WTC11 (cell line): ENCODE data around the gene MCRS1. TPM values are rescaled to one million over a fixed set of nuclear protein-coding genes. Genes with fewer than 3 reads are reported as not detected.

Experiments used
- ATAC-seq: fragments of 200-7000 bp; cut with Tn5 transposase; 2 replicates; pipeline ENCODE4 v1.10.0; 2021; ENCODE audit warnings: mild to moderate bottlenecking, moderate library complexity
- CTCF ChIA-PET: fragments of 300-600 bp; sonication (Branson Sonifier 250); formaldehyde crosslinking; loops from one replicate; lab custom pipeline; 2021; ENCODE audit warnings: antibody characterized with exemption; lab: Charles Lee
- POLR2A ChIA-PET: fragments of 350-600 bp; sonication (Branson Sonifier 250); formaldehyde crosslinking; loops from one replicate; lab custom pipeline; 2021; ENCODE audit warnings: antibody characterized with exemption; lab: Charles Lee
- DNase-seq: peaks from one replicate; pipeline ENCODE4 v3.0.0; 2021; ENCODE audit warnings: low spot score
- H3K27ac Mint-ChIP-seq: 2 replicates; pipeline ENCODE4 v1.8.0; 2021; ENCODE audit warnings: mixed read lengths
- H3K27me3 Mint-ChIP-seq: 2 replicates; pipeline ENCODE4 v1.8.0; 2021; ENCODE audit warnings: low read depth, mild to moderate bottlenecking, moderate library complexity, mixed read lengths
- H3K36me3 Mint-ChIP-seq: 2 replicates; pipeline ENCODE4 v1.8.0; 2021; ENCODE audit warnings: mixed read lengths
- H3K4me1 Mint-ChIP-seq: 2 replicates; pipeline ENCODE4 v1.8.0; 2022; ENCODE audit warnings: mixed read lengths
- H3K4me3 Mint-ChIP-seq: 2 replicates; pipeline ENCODE4 v1.8.0; 2021; ENCODE audit warnings: mild to moderate bottlenecking, moderate library complexity, mixed read lengths
- H3K9me3 Mint-ChIP-seq: 2 replicates; pipeline ENCODE4 v1.8.0; 2021; ENCODE audit warnings: mixed read lengths
- ATF1 ChIP-seq: sonication (generic); formaldehyde crosslinking; IDR thresholded peaks from 2 replicates; pipeline ENCODE4 v1.8.1; 2023; ENCODE audit warnings: mild to moderate bottlenecking, moderate library complexity, missing genetic modification reagents
- CBFB ChIP-seq: sonication (generic); formaldehyde crosslinking; IDR thresholded peaks from 2 replicates; pipeline ENCODE4 v1.8.1; 2022; ENCODE audit warnings: mild to moderate bottlenecking, low read depth, missing genetic modification reagents
- CREM ChIP-seq: sonication (generic); formaldehyde crosslinking; IDR thresholded peaks from 2 replicates; pipeline ENCODE4 v1.8.1; 2022; ENCODE audit warnings: mild to moderate bottlenecking, missing genetic modification reagents, moderate library complexity
- ETV6 ChIP-seq: sonication (generic); formaldehyde crosslinking; IDR thresholded peaks from 2 replicates; pipeline ENCODE4 v1.8.1; 2022; ENCODE audit warnings: mild to moderate bottlenecking, missing genetic modification reagents
- FOXP4 ChIP-seq: sonication (generic); formaldehyde crosslinking; IDR thresholded peaks from 2 replicates; pipeline ENCODE4 v1.8.0; 2022; ENCODE audit warnings: mild to moderate bottlenecking, missing genetic modification reagents
- GABPB1 ChIP-seq: sonication (generic); formaldehyde crosslinking; IDR thresholded peaks from 2 replicates; pipeline ENCODE4 v1.8.1; 2023; ENCODE audit warnings: mild to moderate bottlenecking, missing genetic modification reagents
- GTF2I ChIP-seq: fragments of 250-450 bp; sonication (Bioruptor Pico); conservative IDR thresholded peaks from 2 replicates; pipeline ENCODE4 v1.4.0; 2021; ENCODE audit warnings: mild to moderate bottlenecking
- HMGA2 ChIP-seq: fragments of 250-450 bp; sonication (Bioruptor Pico); IDR thresholded peaks from 2 replicates; pipeline ENCODE4 v1.4.0; 2021; ENCODE audit warnings: mild to moderate bottlenecking, moderate library complexity
- JUN ChIP-seq: sonication (generic); formaldehyde crosslinking; IDR thresholded peaks from 2 replicates; pipeline ENCODE4 v1.8.0; 2023; ENCODE audit warnings: mild to moderate bottlenecking, missing genetic modification reagents
- MYBL2 ChIP-seq: sonication (generic); formaldehyde crosslinking; IDR thresholded peaks from 2 replicates; pipeline ENCODE4 v1.8.1; 2023; ENCODE audit warnings: mild to moderate bottlenecking, moderate library complexity, missing genetic modification reagents
- NFYB ChIP-seq: sonication (generic); formaldehyde crosslinking; conservative IDR thresholded peaks from 2 replicates; pipeline ENCODE4 v1.8.0; 2022; ENCODE audit warnings: low read depth, missing genetic modification reagents
- PREB ChIP-seq: sonication (generic); formaldehyde crosslinking; IDR thresholded peaks from 2 replicates; pipeline ENCODE4 v1.8.1; 2022; ENCODE audit warnings: mild to moderate bottlenecking, missing genetic modification reagents, moderate library complexity, borderline replicate concordance
- PRRX2 ChIP-seq: fragments of 250-450 bp; sonication (Bioruptor Pico); IDR thresholded peaks from 2 replicates; pipeline ENCODE4 v1.8.0; 2021; ENCODE audit warnings: mild to moderate bottlenecking
- ZBTB43 ChIP-seq: sonication (generic); formaldehyde crosslinking; IDR thresholded peaks from 2 replicates; pipeline ENCODE4 v1.8.1; 2023; ENCODE audit warnings: mild to moderate bottlenecking, missing genetic modification reagents
- ZMAT4 ChIP-seq: fragments of 250-450 bp; sonication (Bioruptor Pico); IDR thresholded peaks from 2 replicates; pipeline ENCODE4 v1.9.0; 2021; ENCODE audit warnings: mild to moderate bottlenecking
- ZNF671 ChIP-seq: fragments of 250-450 bp; sonication (Bioruptor Pico); IDR thresholded peaks from 2 replicates; pipeline ENCODE4 v1.8.0; 2021; ENCODE audit warnings: mild to moderate bottlenecking
- total RNA-seq: library from RNA; stranded (reverse); gene quantifications from 3 replicates; pipeline ENCODE4 v1.2.3, GENCODE V29; 2021
- TF ChIP-seq, protein P1 (sequence below): sonication (generic); formaldehyde crosslinking; conservative IDR thresholded peaks from 2 replicates; pipeline ENCODE4 v1.8.1; 2022; ENCODE audit warnings: mild to moderate bottlenecking, missing genetic modification reagents
- TF ChIP-seq, protein P2 (sequence below): sonication (generic); formaldehyde crosslinking; IDR thresholded peaks from 2 replicates; pipeline ENCODE4 v1.8.1; 2022; ENCODE audit warnings: mild to moderate bottlenecking, moderate library complexity, missing genetic modification reagents
- TF ChIP-seq, protein P3 (sequence below): sonication (generic); formaldehyde crosslinking; IDR thresholded peaks from 2 replicates; pipeline ENCODE4 v1.8.1; 2023; ENCODE audit warnings: mild to moderate bottlenecking, moderate library complexity, missing genetic modification reagents
- TF ChIP-seq, protein P4 (sequence below): sonication (generic); formaldehyde crosslinking; IDR thresholded peaks from 2 replicates; pipeline ENCODE4 v1.8.0; 2022; ENCODE audit warnings: missing genetic modification reagents

MCRS1 gene
- total RNA-seq, 1 experiment from 2014 or later: 105 TPM

- H3K36me3 Mint-ChIP-seq: no peaks in the 10 kb centered on the region
- POLR2A ChIA-PET: no interaction called here
- H3K4me3 Mint-ChIP-seq: no peak overlapping the region
- H3K27ac Mint-ChIP-seq: no peak overlapping the region
- H3K4me1 Mint-ChIP-seq: peaks cover 29% of the 10 kb centered on the region
- DNase-seq (no peak), ATAC-seq (no peak)
- H3K27me3 Mint-ChIP-seq: peaks cover 95% of the 10 kb centered on the region
- no peaks in the 10 kb centered on the region for H3K9me3 Mint-ChIP-seq
- CTCF ChIA-PET: interaction anchor here (1.0 to 4.9 kb wide), 5 partner anchors 10 to 201 kb away, joined by 3 to 34 read pairs (median 11); partner anchors contain the start of gene DNAJC22
- TF ChIP-seq JUN (CRISPR knock-in tag): no peak
- TF ChIP-seq PREB (CRISPR knock-in tag): no peak
- no peak for TF ChIP-seq NFYB (CRISPR knock-in tag)
- TF ChIP-seq ETV6: no peak
- TF ChIP-seq PRRX2 (CRISPR knock-in tag): no peak
- no peak for TF ChIP-seq ZNF671 (CRISPR knock-in tag)
- TF ChIP-seq, protein P1, sequence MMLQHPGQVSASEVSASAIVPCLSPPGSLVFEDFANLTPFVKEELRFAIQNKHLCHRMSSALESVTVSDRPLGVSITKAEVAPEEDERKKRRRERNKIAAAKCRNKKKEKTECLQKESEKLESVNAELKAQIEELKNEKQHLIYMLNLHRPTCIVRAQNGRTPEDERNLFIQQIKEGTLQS (CRISPR knock-in tag): no peak
- TF ChIP-seq, protein P2, sequence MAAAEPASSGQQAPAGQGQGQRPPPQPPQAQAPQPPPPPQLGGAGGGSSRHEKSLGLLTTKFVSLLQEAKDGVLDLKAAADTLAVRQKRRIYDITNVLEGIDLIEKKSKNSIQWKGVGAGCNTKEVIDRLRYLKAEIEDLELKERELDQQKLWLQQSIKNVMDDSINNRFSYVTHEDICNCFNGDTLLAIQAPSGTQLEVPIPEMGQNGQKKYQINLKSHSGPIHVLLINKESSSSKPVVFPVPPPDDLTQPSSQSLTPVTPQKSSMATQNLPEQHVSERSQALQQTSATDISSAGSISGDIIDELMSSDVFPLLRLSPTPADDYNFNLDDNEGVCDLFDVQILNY (CRISPR knock-in tag): no peak
- TF ChIP-seq, protein P3, sequence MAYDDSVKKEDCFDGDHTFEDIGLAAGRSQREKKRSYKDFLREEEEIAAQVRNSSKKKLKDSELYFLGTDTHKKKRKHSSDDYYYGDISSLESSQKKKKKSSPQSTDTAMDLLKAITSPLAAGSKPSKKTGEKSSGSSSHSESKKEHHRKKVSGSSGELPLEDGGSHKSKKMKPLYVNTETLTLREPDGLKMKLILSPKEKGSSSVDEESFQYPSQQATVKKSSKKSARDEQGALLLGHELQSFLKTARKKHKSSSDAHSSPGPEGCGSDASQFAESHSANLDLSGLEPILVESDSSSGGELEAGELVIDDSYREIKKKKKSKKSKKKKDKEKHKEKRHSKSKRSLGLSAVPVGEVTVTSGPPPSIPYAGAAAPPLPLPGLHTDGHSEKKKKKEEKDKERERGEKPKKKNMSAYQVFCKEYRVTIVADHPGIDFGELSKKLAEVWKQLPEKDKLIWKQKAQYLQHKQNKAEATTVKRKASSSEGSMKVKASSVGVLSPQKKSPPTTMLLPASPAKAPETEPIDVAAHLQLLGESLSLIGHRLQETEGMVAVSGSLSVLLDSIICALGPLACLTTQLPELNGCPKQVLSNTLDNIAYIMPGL (CRISPR knock-in tag): no peak
These were observed 24.6 kb downstream of the MCRS1 start for GRCh38 chr12:49543221-49543913.

DNA sequence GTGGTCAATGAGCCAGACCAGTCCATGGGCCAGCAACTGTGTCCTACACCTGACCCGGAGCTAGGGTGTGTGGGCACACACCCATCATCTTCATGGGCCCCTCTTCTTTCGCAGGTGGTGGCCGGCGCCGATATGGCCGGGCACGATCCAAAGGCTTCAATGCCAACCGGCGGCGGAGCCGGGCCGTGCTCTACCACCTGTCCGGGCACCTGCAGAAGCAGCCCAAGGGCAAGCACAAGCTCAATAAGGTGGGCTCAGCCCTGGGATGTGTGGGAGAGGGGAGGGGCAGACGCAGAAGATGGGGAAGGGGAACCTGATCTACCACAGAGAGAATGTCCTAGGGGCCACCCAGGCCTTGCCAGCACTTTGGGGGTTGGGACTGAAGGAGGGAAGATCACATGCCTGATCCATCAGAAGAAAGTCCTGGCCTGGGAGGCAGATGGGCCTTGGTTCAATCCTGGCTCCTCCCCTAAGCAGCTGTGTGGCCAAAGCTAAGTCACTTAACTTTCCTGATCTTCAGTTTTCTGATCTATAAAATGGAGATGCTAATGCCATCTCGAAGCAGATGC, 25.3 kb downstream of the MCRS1 start:
- Mint-ChIP-seq H3K4me3 (no peak overlapping the region), H3K36me3 (no peaks in the 10 kb centered on the region), H3K9me3 (no peaks in the 10 kb centered on the region), H3K27me3 (peaks cover 95% of the 10 kb centered on the region), H3K4me1 (peaks cover 32% of the 10 kb centered on the region), H3K27ac (no peak overlapping the region)
- ChIA-PET POLR2A (no interaction called here), CTCF (interaction anchor here (0.8 to 4.9 kb wide), 4 partner anchors 10 to 196 kb away, joined by 3 to 34 read pairs (median 11); partner anchors contain the start of gene DNAJC22)
- no peak for ATAC-seq
- no peak for DNase-seq
- TF ChIP-seq FOXP4 (CRISPR knock-in tag) (no peak), ATF1 (CRISPR knock-in tag) (no peak), ZBTB43 (CRISPR knock-in tag) (no peak), HMGA2 (CRISPR knock-in tag) (no peak), MYBL2 (CRISPR knock-in tag) (no peak), ZNF671 (CRISPR knock-in tag) (no peak), CREM (CRISPR knock-in tag) (no peak), ZMAT4 (no peak), CBFB (CRISPR knock-in tag) (no peak), GTF2I (no peak), GABPB1 (CRISPR knock-in tag) (no peak)
- TF ChIP-seq, protein P3 (CRISPR knock-in tag): no peak
- TF ChIP-seq, protein P4, sequence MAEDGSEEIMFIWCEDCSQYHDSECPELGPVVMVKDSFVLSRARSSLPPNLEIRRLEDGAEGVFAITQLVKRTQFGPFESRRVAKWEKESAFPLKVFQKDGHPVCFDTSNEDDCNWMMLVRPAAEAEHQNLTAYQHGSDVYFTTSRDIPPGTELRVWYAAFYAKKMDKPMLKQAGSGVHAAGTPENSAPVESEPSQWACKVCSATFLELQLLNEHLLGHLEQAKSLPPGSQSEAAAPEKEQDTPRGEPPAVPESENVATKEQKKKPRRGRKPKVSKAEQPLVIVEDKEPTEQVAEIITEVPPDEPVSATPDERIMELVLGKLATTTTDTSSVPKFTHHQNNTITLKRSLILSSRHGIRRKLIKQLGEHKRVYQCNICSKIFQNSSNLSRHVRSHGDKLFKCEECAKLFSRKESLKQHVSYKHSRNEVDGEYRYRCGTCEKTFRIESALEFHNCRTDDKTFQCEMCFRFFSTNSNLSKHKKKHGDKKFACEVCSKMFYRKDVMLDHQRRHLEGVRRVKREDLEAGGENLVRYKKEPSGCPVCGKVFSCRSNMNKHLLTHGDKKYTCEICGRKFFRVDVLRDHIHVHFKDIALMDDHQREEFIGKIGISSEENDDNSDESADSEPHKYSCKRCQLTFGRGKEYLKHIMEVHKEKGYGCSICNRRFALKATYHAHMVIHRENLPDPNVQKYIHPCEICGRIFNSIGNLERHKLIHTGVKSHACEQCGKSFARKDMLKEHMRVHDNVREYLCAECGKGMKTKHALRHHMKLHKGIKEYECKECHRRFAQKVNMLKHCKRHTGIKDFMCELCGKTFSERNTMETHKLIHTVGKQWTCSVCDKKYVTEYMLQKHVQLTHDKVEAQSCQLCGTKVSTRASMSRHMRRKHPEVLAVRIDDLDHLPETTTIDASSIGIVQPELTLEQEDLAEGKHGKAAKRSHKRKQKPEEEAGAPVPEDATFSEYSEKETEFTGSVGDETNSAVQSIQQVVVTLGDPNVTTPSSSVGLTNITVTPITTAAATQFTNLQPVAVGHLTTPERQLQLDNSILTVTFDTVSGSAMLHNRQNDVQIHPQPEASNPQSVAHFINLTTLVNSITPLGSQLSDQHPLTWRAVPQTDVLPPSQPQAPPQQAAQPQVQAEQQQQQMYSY (CRISPR knock-in tag): no peak
